Smooth muscle cell (in vitro differentiated cells): Measurements from ENCODE around the gene TAPBP. TPM values are rescaled to one million over a fixed set of nuclear protein-coding genes. Genes with fewer than 3 reads are reported as not detected.

Experiments used
- DNase-seq: peaks from one replicate; lab custom pipeline; 2025; ENCODE audit not compliant: unreplicated experiment; lab: John Stamatoyannopoulos, UW
- H2AFZ ChIP-seq: fragments of 200-600 bp; sonication (generic); 2 replicates; pipeline ENCODE4 v1.6.0; 2016; ENCODE audit warnings: antibody characterized with exemption, low read depth, mild to moderate bottlenecking
- H3F3A ChIP-seq: fragments of 200-600 bp; sonication (generic); 2 replicates; pipeline ENCODE4 v1.6.0; 2017; ENCODE audit warnings: antibody characterized with exemption, low read depth
- H3K27ac ChIP-seq: fragments of 200-600 bp; sonication (generic); 2 replicates; pipeline ENCODE4 v1.5.1; 2016; ENCODE audit warnings: low read depth, mild to moderate bottlenecking
- H3K27me3 ChIP-seq: fragments of 200-600 bp; sonication (generic); 2 replicates; pipeline ENCODE4 v1.6.1; 2016; ENCODE audit warnings: low read depth, mild to moderate bottlenecking
- H3K36me3 ChIP-seq: fragments of 200-600 bp; sonication (generic); 2 replicates; pipeline ENCODE4 v1.5.1; 2016; ENCODE audit warnings: low read depth
- H3K4me1 ChIP-seq: fragments of 200-600 bp; sonication (generic); 2 replicates; pipeline ENCODE4 v1.5.1; 2016; ENCODE audit warnings: low read depth
- H3K4me2 ChIP-seq: fragments of 200-600 bp; sonication (generic); 2 replicates; pipeline ENCODE4 v1.6.0; 2016; ENCODE audit warnings: mild to moderate bottlenecking
- H3K4me3 ChIP-seq: fragments of 200-600 bp; sonication (generic); 2 replicates; pipeline ENCODE4 v1.5.1; 2016; ENCODE audit warnings: mild to moderate bottlenecking
- H3K79me2 ChIP-seq: fragments of 200-600 bp; sonication (generic); 2 replicates; pipeline ENCODE4 v1.6.0; 2016; ENCODE audit warnings: low read depth, mild to moderate bottlenecking
- H3K9ac ChIP-seq: fragments of 200-600 bp; sonication (generic); 2 replicates; pipeline ENCODE4 v1.6.0; 2016; ENCODE audit warnings: low read depth
- H3K9me3 ChIP-seq: fragments of 200-600 bp; sonication (generic); replicated peaks from 2 replicates; pipeline ENCODE4 v1.5.1; 2016; ENCODE audit warnings: low read depth
- H4K20me1 ChIP-seq: fragments of 200-600 bp; sonication (generic); 2 replicates; pipeline ENCODE4 v1.6.0; 2016; ENCODE audit warnings: low read depth
- WGBS: methylation state at CpG from one replicate; pipeline ENCODE4 v1.1.7; 2016; ENCODE audit warnings: low lambda C conversion rate; 5-methylcytosine and 5-hydroxymethylcytosine counted together
- polyA plus RNA-seq: library from polyadenylated mRNA; unstranded; fragments of >200 nt; fragmentation: Nextera tagmentation; extraction: Ambion mirVana; gene quantifications from 2 replicates; pipeline ENCODE4 v1.2.1, GENCODE V29; 2016
- total RNA-seq: library from RNA; depleted of rRNA; stranded (reverse); fragments of >200 nt; gene quantifications from 2 replicates; pipeline ENCODE4 v1.2.3, GENCODE V29; 2014
- TF ChIP-seq, protein P1 (sequence below): fragments of 200-600 bp; sonication (generic); IDR thresholded peaks from 2 replicates; pipeline ENCODE4 v1.5.1; 2017; ENCODE audit warnings: borderline replicate concordance, mild to moderate bottlenecking, antibody characterized with exemption; ENCODE audit not compliant: insufficient read depth, poor library complexity, severe bottlenecking

The TAPBP gene
- total and polyA plus RNA-seq, 2 experiments from 2014 or later: 34.7 to 75.9 TPM

DNA sequence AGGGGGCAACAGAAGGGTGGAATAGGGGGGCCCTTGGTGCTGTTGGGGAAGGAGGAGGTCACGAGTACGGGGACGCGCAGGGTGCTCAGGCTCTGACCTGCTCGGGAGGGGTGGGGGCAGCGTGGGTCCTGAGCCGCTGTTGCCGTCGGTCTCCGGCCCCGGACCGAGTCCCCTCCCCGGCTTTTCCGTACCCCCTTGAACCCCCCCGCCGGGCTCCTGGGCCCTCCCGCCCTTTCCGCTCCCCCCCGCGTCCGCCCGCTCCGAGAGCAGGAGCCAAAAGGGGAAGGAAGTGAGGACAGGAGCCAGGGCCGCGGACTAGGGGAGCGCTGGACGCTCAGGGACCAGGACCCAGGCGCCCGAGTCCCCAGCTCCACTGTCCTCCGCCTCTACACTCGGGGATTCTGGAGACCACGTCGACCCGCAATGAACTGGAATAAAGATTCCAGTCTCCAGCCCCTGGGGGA lies 15.1 kb downstream of the TAPBP start, which contains the start of gene RGL2:
Gene RGL2 (minus strand): TSS at position 170 of the 464 bp plus-strand sequence. CDS start 332 bp downstream, outside the sequence.
- TF ChIP-seq, protein P1, sequence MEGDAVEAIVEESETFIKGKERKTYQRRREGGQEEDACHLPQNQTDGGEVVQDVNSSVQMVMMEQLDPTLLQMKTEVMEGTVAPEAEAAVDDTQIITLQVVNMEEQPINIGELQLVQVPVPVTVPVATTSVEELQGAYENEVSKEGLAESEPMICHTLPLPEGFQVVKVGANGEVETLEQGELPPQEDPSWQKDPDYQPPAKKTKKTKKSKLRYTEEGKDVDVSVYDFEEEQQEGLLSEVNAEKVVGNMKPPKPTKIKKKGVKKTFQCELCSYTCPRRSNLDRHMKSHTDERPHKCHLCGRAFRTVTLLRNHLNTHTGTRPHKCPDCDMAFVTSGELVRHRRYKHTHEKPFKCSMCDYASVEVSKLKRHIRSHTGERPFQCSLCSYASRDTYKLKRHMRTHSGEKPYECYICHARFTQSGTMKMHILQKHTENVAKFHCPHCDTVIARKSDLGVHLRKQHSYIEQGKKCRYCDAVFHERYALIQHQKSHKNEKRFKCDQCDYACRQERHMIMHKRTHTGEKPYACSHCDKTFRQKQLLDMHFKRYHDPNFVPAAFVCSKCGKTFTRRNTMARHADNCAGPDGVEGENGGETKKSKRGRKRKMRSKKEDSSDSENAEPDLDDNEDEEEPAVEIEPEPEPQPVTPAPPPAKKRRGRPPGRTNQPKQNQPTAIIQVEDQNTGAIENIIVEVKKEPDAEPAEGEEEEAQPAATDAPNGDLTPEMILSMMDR: no peak
- no peak for DNase-seq
- peaks cover 5% of the 10 kb centered on the region for H3F3A ChIP-seq

DNA sequence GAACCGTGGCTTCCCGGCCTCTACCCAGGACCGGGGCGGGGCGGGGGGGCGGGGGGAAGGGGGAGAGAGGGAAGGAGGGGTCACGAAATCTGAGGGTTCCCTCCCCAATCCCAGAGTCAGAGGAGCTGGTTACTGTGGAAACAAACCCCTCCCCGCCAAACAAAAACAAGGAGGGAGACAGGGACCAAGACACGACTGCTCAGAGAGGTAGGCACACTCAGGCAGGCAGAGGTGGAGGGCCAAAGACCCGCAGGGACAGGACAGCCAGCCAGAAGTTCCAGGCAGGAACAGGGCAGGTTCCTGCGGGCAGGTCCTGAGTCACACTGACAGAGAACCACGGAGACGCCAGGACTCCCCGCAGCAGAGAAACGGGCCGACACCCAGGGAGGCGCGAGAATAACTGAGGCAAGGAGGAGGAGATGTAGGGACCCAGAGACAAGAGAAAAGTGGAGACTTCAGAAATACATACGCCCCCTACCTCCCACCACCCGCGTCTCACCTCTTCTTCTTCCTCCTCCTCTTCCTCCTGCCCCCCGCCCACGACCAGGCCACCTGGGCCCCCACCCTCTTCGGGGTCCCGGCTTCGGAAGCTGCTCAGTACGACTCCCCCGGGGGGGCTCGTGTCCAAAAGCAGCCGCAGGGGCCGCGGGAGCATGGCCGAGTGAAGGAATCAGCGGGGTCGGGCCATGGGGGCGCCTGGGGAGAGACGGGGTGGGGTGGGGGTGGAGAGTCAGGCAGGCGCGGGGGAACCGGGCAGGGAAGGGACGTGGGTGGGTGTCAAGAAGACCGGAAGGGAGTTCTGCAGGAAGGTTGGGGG lies 15.7 kb downstream of the TAPBP start:
- peak overlapping the region; percentile 95 for H3K9ac ChIP-seq
- H3K9me3 ChIP-seq: no peaks in the 10 kb centered on the region
- TF ChIP-seq, protein P1: no peak
- no peaks in the 10 kb centered on the region for H3K27me3 ChIP-seq
- H3K36me3 ChIP-seq: no peaks in the 10 kb centered on the region
- H3K4me3 ChIP-seq: peak overlapping the region; percentile 74
- H2AFZ ChIP-seq: no peak overlapping the region
- H3K4me1 ChIP-seq: peaks cover 9% of the 10 kb centered on the region
- DNase-seq: peak; percentile 32
- peaks cover 5% of the 10 kb centered on the region for H3F3A ChIP-seq
- peaks cover 31% of the 10 kb centered on the region for H3K79me2 ChIP-seq
- H4K20me1 ChIP-seq: peaks cover 14% of the 10 kb centered on the region
- H3K27ac ChIP-seq: peak overlapping the region; percentile 95
- H3K4me2 ChIP-seq: peak overlapping the region; percentile 88
- 0% methylated on average over 23 of the region's 42 CpGs for WGBS

More for the DNA sequence above, 15.1 kb downstream of the TAPBP start, which contains the start of gene RGL2:
- peak within 1 kb of the TSS; percentile 14 for H2AFZ ChIP-seq
- H3K9ac ChIP-seq: peak within 1 kb of the TSS; percentile 95
- H3K4me1 ChIP-seq: peaks cover 9% of the 10 kb centered on the region
- no peaks in the 10 kb centered on the region for H3K27me3 ChIP-seq
- H3K27ac ChIP-seq: peak within 1 kb of the TSS; percentile 95
- H3K9me3 ChIP-seq: no peaks in the 10 kb centered on the region
- peak within 1 kb of the TSS; percentile 74 for H3K4me3 ChIP-seq
- H3K79me2 ChIP-seq: peaks cover 37% of the 10 kb centered on the region
- H3K4me2 ChIP-seq: peak within 1 kb of the TSS; percentile 88
- peaks cover 16% of the 10 kb centered on the region for H4K20me1 ChIP-seq
- no peaks in the 10 kb centered on the region for H3K36me3 ChIP-seq
- WGBS: under 1% methylated on average over 17 of the region's 34 CpGs

- TF ChIP-seq, protein P1: no peak
- peaks cover 9% of the 10 kb centered on the region for H3K4me1 ChIP-seq
- DNase-seq: no peak
- peaks cover 24% of the 10 kb centered on the region for H3K79me2 ChIP-seq
- H2AFZ ChIP-seq: no peak overlapping the region
- H3F3A ChIP-seq: peaks cover 12% of the 10 kb centered on the region
- peaks cover 13% of the 10 kb centered on the region for H4K20me1 ChIP-seq
- H3K4me3 ChIP-seq: peak overlapping the region; percentile 74
- 7% methylated on average over 15 of the region's 16 CpGs for WGBS
- no peaks in the 10 kb centered on the region for H3K36me3 ChIP-seq
- peak overlapping the region; percentile 95 for H3K27ac ChIP-seq
- H3K9ac ChIP-seq: peak overlapping the region; percentile 95
- peak overlapping the region; percentile 88 for H3K4me2 ChIP-seq
- H3K27me3 ChIP-seq: no peaks in the 10 kb centered on the region
- no peaks in the 10 kb centered on the region for H3K9me3 ChIP-seq
These were observed 16.4 kb downstream of the TAPBP start for GRCh38 chr6:33297406-33297955.
